Motor neuron (in vitro differentiated cells): ENCODE data around the gene PRIMA1. TPM values are rescaled to one million over a fixed set of nuclear protein-coding genes. Genes with fewer than 3 reads are reported as not detected.

Experiments
- ATAC-seq, 8 experiments: fragments of 200-7000 bp; cut with Tn5 transposase; replicated peaks in 6 of 8; 2 replicates each; pipeline ENCODE4 v1.8.0; 2021; ENCODE audit warnings: mild to moderate bottlenecking in 8 of 8, moderate library complexity in 8 of 8
- H3K27ac ChIP-seq, 2 donors: fragments of 250-450 bp; sonication (Bioruptor Pico); 2 replicates each; pipeline ENCODE4 v1.9.0; 2021; ENCODE audit warnings: antibody characterized with exemption in 2 of 2, mild to moderate bottlenecking in 2 of 2, moderate library complexity in 1 of 2
- H3K4me1 ChIP-seq, 2 donors: fragments of 250-450 bp; sonication (Bioruptor Pico); replicated peaks in 1 of 2; 2 replicates each; pipeline ENCODE4 v1.6.1; 2021; ENCODE audit warnings: antibody characterized with exemption in 2 of 2, mild to moderate bottlenecking in 2 of 2, moderate library complexity in 1 of 2
- H3K4me3 ChIP-seq, 5 donors: fragments of 250-450 bp; sonication (Bioruptor Pico); 2 replicates each; pipeline ENCODE4 v1.9.0; 2021; ENCODE audit warnings: antibody characterized with exemption in 5 of 5, mild to moderate bottlenecking in 5 of 5, moderate library complexity in 4 of 5
- WGBS, 10 experiments: fragments of 450-650 bp; shearing (Covaris generic); methylation state at CpG; one replicate each; pipeline ENCODE4 v1.0.0; 2022; 5-methylcytosine and 5-hydroxymethylcytosine counted together
- in situ Hi-C, 9 experiments: fragments of 400-800 bp; cut with MboI; loops; one replicate each; pipeline ENCODE4 v1.15.0; 2021; ENCODE audit warnings: low sequenced_read_pairs in 9 of 9, low pct_unique_long_range_greater_than_20kb in 2 of 9; ENCODE audit not compliant: unreplicated experiment in 9 of 9
- total RNA-seq, 8 experiments: library from RNA; unstranded; fragments of 300-600 nt; gene quantifications; 2 replicates each; pipeline versions ENCODE4 v1.2.3 to v1.2.4, GENCODE V29; 2022

The PRIMA1 gene
- total RNA-seq, 8 experiments from 2014 or later: 0.15 to 2.5 (median 1.5) TPM

GRCh38 chr14:93790966-93791365 lies 2.7 kb upstream of the PRIMA1 start:
- Histone ChIP-seq H3K4me1 (peaks cover 16 to 26% of the 10 kb centered on the region in 2 donors), H3K4me3 (no peak overlapping the region), H3K27ac (no peak overlapping the region)
- WGBS, 10 experiments: 0 to 100% (median 96%) methylated on average over 1 to 4 of the region's 5 CpGs; no CpG with 5 or more reads in 3 of the 10 experiments
- in situ Hi-C loops: no loop called here
- ATAC-seq: no peak

DNA sequence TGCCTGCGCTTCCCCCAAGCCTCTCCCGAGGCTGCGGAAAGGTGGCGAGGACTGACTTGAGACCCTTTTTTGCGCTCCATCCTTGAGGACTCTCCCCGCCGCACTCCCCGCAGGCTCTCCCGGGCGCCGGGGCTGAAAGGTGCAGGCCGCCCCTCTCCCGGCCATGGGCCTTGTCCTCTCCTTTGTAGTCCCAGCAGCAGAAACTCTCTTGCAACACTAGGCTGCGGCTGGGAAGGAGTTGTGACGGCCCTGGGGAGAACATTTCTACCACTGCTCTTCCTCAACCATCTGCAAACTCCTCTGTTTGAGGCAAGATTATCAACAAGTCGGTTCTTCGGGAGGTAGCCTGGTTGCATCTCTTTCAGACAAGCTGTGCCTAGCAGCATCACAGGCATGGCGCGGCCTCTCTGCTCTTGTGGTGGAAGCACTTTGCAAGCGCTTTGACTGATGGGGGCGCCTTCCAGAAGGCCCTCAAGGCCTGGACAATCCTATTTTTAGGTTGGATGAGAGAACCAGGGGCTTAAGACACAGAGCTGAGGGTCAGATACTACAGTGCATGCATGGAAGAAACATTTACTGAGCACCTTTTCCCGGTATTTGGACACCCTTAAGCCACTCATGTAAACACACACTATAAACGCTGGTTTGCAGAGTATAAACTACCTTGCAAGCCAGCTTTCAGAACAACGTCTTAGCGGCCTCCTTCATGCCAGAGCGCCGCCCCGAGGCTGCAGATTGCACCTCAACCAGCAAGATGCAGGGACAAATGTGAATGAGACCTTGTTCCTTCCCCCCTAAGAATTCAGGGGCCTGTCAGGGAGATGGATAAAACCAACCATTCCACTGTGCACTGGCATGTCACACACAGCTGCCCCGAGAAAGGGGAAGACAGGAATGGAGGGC lies 1.2 kb upstream of the PRIMA1 start:
- 3 to 78% (median 34%) methylated on average over 2 to 18 of the region's 29 CpGs; no CpG with 5 or more reads in 1 of the 10 experiments for WGBS, 10 experiments
- Histone ChIP-seq H3K27ac (peak overlapping the region; percentile 27 to 44), H3K4me1 (peaks cover 16 to 26% of the 10 kb centered on the region in 2 donors), H3K4me3 (peak overlapping the region; percentile 40 to 51 (median 49))
- in situ Hi-C loops: no loop called here
- ATAC-seq: peak in 6 of 8 experiments; percentile 13 to 26 (median 22)

DNA sequence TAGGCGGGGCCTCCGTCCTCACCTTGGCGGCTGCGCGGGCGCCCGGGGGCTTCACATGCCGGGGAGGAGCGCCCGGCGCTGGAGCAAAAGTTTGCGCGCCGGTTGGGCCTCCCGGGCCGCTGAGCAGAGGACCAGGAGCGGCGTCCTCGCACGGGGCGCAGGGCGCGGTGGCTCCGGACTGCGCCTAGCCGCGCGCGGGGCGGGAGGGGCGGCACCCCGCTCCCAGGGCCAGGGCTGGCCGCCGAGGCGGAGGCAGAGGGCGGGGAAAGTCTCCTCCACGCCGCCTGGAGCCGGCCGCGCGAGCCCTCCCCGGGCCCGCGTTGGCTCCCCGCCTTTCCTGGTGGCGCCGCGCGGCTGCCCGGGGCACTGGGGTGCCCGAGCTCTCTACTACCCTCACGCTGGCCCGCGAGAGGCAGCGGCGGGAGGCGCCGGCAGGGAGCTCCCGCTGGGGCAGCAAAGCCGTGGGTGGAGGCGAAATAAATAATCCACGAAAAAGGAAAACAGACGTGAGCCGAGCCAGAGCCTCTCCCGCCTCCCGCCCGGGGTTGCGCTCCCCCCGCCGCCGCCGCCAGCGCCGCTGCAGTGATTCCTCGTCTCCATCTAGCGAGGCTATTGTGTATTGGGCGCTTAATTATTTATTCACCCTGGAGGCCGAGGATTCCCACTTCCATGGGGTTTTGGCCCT lies 400 bp upstream of the PRIMA1 start:
- H3K4me1 ChIP-seq: peaks cover 16 to 26% of the 10 kb centered on the region in 2 donors
- peak overlapping the region; percentile 44 to 63 for H3K27ac ChIP-seq
- peak; percentile 80 to 95 (median 84) for ATAC-seq
- peak overlapping the region; percentile 40 to 51 (median 49) for H3K4me3 ChIP-seq
- in situ Hi-C loops: no loop called here
- WGBS, 10 experiments: 0% methylated on average over 4 of the region's 79 CpGs; no CpG with 5 or more reads in 9 of the 10 experiments

- H3K27ac ChIP-seq: no peak overlapping the region
- ATAC-seq: peak in 5 of 8 experiments; percentile 8 to 34 (median 22)
- H3K4me1 ChIP-seq: peaks cover 16 to 26% of the 10 kb centered on the region in 2 donors
- in situ Hi-C loops: no loop called here
- peak overlapping the region; percentile 40 to 51 (median 49) for H3K4me3 ChIP-seq
- 0 to 74% (median 22%) methylated on average over 1 to 30 of the region's 52 CpGs; no CpG with 5 or more reads in 2 of the 10 experiments for WGBS, 10 experiments
Observed at GRCh38 chr14:93787465-93788292, 606 bp downstream of the PRIMA1 start.

GRCh38 chr14:93785423-93785822 lies 2.9 kb downstream of the PRIMA1 start:
- in situ Hi-C loops: no loop called here
- peaks cover 26 to 29% of the 10 kb centered on the region in 2 donors for H3K4me1 ChIP-seq
- H3K27ac ChIP-seq: no peak overlapping the region
- no peak overlapping the region for H3K4me3 ChIP-seq
- 0 to 95% (median 54%) methylated on average over 1 to 4 of the region's 4 CpGs for WGBS, 10 experiments
- no peak for ATAC-seq

DNA sequence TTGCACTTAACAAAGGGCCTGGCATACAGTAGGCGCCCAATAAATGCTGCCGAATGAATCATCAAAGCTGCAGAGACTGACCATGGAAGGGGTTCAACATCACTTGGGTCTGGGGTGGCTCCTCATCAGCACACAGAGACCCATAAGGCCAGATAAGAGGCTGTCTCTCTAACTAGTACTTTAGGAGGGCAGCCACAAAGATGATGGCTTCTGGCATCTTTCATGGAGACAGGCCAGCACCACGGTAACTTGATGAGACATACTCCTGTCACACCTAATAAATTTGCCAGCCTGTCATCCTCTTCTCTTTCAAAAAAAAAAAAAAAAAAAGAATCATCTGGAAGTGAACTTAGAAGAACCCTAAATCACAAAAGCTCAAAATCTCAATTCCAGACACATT lies 3.4 kb downstream of the PRIMA1 start:
- no peak for ATAC-seq
- 0 to 76% (median 53%) methylated on average over 1 to 3 of the region's 3 CpGs; no CpG with 5 or more reads in 3 of the 10 experiments for WGBS, 10 experiments
- no peak overlapping the region for H3K27ac ChIP-seq
- H3K4me3 ChIP-seq: no peak overlapping the region
- H3K4me1 ChIP-seq: peaks cover 21 to 30% of the 10 kb centered on the region in 2 donors
- in situ Hi-C loops: no loop called here

- Histone ChIP-seq H3K4me3 (no peak overlapping the region), H3K27ac (peak overlapping the region in 1 of 2 donors; percentile 25), H3K4me1 (peaks cover 5 to 20% of the 10 kb centered on the region in 2 donors)
- WGBS, 10 experiments: 0 to 84% (median 40%) methylated on average over 1 to 9 of the region's 14 CpGs; no CpG with 5 or more reads in 1 of the 10 experiments
- in situ Hi-C loops: no loop called here
- peak in 3 of 8 experiments; percentile 18 to 82 (median 36) for ATAC-seq
Observed at GRCh38 chr14:93780813-93781400, 7.4 kb downstream of the PRIMA1 start.

GRCh38 chr14:93778856-93779629 lies 9.2 kb downstream of the PRIMA1 start:
- 21 to 95% (median 73%) methylated on average over 1 to 7 of the region's 20 CpGs; no CpG with 5 or more reads in 2 of the 10 experiments for WGBS, 10 experiments
- no peak overlapping the region for H3K4me3 ChIP-seq
- no peak for ATAC-seq
- H3K27ac ChIP-seq: no peak overlapping the region
- in situ Hi-C loops: no loop called here
- H3K4me1 ChIP-seq: peaks cover 5 to 20% of the 10 kb centered on the region in 2 donors

DNA sequence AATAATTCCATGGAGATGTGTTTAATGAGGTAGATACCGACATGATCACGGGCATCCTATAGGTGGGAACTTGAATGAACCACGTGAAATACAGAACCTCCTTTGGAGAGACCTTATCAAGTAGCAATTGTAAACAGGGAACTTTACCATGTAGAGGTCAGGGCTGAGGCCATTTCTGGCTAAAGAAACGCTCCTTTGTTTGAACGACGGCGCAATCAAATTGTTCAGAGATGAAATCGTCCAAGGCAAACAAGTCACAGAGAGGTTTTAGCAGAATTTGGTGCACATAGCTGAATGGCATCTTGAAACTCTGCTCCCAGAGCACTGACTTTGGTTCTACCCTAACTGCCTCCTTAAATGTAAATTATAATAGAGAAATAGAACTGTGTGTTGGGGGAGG lies 9.8 kb downstream of the PRIMA1 start:
- no peak for ATAC-seq
- Histone ChIP-seq H3K4me3 (no peak overlapping the region), H3K27ac (no peak overlapping the region), H3K4me1 (peaks cover 5 to 20% of the 10 kb centered on the region in 2 donors)
- in situ Hi-C loops: no loop called here
- WGBS, 10 experiments: 50 to 93% (median 87%) methylated on average over 3 to 7 of the region's 8 CpGs; no CpG with 5 or more reads in 2 of the 10 experiments

DNA sequence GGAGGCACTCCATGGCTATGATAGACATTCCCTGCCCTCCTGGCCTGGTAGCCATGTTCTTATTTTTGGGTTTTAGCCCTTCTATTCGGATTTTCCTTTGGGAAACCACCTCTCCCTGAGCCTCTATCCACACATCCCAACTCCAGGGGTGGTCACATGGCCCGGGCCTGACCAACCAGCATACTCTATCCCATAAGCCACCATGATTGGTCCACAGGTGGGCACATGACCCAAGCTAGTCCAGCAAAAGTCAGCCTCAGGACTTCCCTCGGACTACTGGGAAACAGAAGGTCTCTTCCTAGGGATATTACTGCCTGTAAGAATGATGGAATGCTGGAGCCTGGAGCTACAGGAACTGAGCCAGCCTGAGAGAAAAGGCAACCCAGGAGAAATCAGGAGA lies 12.5 kb downstream of the PRIMA1 start:
- Histone ChIP-seq H3K27ac (no peak overlapping the region), H3K4me3 (no peak overlapping the region), H3K4me1 (peaks cover 5 to 10% of the 10 kb centered on the region in 2 donors)
- WGBS, 10 experiments: 0 to 83% (median 80%) methylated on average over 1 of the region's 3 CpGs; no CpG with 5 or more reads in 5 of the 10 experiments
- in situ Hi-C loops: no loop called here
- peak in 1 of 8 experiments; percentile 74 for ATAC-seq

DNA sequence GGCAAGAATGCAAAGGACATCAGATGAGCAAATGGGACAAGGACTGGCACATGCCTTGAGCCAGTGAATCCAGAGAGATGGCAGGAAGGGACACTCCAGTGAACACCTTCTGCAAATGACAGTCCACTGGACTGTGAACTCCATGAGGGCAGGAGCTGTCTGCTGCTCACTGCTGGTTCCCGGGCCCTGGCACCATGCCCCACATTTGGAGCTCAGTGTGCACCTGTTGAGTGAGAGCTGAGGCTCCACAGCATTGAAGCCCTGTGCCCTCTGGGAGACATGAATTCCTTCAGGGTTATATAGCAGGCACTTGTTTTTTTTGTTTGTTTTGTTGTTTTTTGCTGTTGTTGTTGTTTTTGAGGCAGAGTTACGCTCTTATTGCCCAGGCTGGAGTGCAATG lies 13.1 kb downstream of the PRIMA1 start:
- ATAC-seq: no peak
- WGBS, 10 experiments: 20 to 100% (median 75%) methylated on average over 1 to 2 of the region's 2 CpGs; no CpG with 5 or more reads in 5 of the 10 experiments

More for the DNA sequence above, 13.1 kb downstream of the PRIMA1 start:
- H3K4me3 ChIP-seq: no peak overlapping the region
- H3K4me1 ChIP-seq: peaks cover 4 to 5% of the 10 kb centered on the region in 2 donors
- in situ Hi-C loops: no loop called here
- no peak overlapping the region for H3K27ac ChIP-seq
